Effector CD8-positive, alpha-beta T cell (primary cell): ENCODE measurements around the gene PICK1.

ENCODE experiments used
- DNase-seq: peaks from one replicate; lab custom pipeline; 2025; lab: John Stamatoyannopoulos, UW

Gene PICK1

DNA sequence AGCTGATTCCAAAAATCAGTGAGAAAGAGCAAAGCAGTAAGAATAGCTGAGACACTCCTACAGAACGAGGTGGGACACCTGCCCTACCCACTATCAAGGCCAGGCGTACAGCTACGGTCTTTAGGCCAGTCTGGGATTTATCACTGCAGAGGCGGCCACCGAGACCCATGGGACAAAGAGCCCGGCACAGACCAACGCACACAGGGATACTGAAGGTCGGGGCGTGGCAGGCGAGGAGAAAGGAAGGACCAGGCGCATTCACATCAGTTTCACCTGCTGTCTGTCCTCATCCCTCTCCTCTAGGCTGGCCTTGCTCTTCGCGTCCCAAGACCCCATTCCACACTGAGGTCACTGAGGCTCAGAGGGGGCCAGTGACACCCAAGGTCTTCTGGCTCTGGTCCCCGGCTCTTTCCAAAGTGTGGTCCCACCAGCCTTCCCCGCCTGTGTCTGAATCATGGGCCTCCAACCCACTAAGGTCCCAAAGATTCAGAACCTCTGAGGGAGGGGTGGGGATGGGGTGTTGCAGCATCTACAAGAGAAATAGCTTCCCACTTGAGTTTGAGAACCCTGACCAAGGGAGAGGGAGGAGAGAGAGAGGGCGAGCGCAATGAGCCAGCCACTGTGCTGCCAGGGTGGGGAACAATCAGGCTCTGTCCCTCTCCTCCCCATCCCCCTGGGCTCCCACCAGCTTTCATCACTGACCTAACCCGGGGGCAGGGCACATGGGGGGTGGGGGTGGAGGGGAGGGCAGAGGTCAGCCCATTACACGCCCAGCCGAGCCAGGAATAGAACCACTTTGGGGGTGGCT is 7.2 kb upstream of the PICK1 start:
- DNase-seq = no peak

DNA sequence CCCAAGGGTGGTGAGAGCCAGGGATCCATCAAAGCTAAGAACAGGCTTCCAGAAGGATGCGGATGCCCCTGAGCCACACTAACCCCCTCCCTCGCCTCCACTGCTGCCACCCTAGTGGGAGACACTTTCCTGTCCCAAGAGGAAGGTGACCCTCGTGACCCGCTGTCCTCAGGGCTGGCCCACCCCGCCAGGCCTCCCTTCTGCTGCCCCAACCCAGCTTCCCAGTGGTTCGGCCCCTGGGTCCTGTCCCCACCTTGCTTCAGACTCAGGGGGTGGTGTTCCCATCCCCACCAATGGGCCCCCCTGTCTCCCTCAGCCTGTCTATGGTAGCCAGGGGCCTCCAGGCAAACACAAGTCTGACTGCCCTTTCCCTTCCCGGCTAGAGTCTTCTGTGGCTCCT is 6.5 kb upstream of the PICK1 start:
- no peak for DNase-seq

DNA sequence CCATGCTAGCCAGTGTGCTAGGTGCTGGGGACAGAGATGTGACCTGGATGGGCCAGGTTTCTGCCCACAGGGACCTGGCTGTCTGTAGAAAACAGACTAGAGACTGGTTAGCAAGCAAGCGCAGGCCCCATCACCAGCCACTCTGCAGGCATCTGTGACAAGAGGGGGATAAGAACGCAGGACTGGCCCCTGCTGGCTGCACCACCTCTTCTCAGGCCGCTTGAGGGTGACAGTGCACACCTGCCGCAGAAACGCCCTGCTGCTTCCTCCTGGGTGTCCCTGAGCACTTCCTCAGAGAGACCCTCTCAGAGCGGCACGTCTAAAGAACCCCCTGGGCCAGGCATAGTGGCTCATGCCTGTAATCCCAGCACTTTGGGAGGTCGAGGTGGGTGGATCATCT is 5.9 kb upstream of the PICK1 start:
- DNase-seq = no peak

DNA sequence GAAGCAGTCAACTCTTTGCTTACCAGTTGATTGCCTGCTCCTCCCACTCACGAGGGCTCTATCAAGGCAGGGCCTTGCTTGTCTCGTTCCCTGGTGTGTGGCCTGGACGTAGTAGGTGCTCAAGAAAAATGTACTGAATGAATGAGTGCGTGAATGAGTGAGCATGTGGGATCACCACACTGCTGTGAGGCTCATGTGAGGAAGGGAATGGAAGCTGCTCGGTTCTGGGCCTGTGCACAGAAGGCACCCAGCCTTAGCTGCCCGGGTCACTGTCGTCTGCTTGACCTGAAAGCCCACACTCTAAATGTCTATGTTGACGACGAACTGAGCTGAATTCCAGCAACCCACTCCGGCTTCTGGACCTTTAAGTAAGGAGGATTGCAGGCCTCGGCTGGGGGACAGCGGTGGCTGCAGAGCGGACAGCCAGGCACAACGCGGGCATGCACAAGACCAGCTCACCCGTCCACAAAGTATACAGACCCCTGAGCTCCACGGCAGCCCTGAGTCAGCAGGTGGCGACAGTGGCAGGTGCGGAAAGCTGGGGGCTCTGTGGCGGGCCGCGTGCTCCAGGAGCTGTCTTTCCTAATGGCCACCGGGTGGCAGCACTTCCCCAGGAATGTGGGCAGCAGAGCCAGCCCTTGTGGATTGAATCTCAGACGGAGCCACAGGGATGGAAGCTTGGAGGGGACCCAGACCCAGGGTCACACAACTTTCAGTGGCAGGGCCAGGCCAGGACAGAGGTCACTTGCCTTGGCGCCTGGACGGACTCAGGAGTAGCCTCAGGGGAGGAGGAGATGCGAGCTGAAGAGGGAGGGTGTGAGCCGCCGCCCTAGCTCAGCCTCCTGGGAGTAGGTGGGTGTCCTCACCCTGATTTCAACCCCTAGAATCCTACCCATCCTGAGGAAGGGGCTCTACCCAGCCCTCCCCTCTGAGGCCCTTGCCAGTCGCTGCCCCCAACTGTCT is 5.0 kb upstream of the PICK1 start:
- DNase-seq = peak; percentile 63

DNA sequence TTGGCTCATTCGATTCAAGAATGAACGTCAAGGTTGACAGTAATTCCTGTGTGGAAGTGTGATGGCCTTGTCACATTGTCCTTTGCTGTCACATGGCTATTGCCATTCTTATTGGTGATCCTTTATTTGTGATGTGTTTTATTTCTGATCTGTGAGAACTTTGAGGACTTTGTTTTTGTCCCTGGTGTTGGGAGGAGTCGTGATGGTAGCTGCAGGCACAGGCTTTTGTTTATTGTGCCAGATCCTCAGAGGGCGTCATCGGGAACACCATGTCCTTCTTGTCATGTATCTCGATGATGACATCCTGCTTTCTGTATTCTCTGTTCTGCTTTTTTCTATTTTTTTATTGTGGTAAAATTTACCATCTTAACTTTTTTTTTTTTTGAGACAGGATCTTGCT is 5.6 kb downstream of the PICK1 start:
- no peak for DNase-seq

DNA sequence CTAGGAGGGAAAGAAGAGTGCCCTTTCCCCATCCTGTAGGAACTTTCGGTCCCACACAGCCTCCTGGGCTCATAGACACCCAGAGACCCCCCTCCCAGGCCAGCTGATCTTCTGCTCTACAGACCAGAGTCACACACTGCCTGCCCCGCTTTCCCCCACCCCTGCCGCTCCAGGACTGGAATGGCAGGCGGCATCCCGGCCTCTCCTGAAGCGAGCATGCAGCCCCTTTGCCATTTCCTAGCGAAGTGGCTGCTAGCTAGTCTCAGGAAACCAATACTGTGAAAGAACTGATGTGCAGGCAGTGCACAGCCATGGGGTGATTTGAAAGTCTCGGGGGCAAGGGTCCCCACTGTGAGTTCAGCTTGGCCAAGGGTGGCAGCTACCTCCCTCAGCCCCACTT is 8.3 kb downstream of the PICK1 start:
- DNase-seq = no peak

DNA sequence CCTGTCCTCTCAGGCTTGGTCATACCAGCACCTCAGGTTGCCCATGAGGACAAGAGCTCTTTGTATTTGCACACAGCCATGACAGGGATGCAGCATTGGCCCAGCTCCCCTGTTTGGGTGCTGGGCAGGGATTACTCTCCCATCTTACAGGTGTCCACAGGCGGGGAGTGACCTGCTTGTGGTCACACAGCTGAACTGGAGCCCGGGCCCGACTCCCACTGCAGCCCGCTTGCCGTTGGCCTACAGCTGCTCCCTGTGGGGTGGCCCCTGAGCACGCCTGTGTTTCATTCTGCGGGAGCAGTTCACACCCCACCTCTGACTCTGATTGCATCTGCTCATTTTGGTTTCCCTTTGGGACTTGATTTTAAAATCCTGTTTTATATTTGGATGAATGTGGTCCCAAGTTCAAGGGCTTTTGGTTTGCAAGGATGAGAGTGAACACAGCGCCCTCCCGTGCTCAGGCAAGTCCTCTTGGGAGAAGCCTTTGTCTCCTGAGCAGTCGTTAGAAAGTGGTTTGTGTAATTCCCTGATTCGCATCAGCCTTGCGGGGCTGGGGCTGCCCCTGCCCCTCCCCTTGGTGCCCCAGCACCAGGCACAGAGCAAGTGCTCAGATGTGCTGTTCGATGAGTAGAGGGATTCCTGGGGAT is 9.3 kb downstream of the PICK1 start:
- DNase-seq = no peak

DNA sequence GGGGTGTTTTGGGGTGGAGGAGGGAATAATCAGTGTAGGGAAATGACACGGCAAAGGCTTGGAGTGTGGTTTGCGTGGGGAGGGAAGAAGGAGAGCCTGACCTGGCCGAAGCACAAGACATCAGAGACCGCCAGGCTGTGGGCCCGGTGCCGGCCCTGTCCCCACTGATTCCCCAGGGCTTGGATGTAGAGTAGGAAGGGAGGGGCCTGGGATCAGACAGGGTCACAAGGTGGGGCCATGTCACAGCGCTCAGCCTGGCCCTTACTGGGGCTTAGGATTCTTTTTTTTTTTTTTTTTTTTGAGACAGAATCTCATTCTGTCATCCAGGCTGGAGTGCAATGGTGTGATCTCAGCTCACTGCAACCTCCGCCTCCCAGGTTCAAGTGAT is 9.8 kb downstream of the PICK1 start:
- no peak for DNase-seq

DNA sequence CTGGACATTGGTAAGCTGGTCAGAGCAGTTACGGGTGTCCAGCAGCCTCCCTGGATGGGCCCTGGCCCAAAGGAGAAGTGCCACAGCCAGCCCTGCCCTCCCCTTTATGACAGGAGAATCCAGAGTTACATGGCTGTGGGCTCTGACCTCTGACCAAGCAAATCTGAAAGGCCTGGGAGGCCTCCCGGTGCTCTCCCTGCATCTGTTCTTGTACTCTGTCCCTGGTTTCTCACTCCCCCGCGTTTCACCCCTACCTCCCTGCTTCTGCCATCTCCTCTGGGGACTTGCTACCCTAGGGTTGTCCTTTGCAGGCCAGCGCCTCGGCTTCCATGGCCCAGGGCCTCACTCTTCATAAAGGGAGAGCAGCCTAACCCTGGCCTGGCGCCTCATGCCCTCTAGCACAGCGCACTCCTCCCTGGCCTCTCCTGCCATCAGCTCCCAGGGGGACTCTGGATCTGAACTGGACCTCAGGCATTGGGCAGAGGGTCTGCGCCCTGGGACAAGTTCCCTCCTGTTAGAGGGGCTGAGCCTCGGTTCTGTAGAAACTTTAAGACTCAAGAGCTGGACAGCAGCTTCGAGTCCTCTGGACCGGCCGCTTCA is 10.7 kb downstream of the PICK1 start:
- no peak for DNase-seq

DNA sequence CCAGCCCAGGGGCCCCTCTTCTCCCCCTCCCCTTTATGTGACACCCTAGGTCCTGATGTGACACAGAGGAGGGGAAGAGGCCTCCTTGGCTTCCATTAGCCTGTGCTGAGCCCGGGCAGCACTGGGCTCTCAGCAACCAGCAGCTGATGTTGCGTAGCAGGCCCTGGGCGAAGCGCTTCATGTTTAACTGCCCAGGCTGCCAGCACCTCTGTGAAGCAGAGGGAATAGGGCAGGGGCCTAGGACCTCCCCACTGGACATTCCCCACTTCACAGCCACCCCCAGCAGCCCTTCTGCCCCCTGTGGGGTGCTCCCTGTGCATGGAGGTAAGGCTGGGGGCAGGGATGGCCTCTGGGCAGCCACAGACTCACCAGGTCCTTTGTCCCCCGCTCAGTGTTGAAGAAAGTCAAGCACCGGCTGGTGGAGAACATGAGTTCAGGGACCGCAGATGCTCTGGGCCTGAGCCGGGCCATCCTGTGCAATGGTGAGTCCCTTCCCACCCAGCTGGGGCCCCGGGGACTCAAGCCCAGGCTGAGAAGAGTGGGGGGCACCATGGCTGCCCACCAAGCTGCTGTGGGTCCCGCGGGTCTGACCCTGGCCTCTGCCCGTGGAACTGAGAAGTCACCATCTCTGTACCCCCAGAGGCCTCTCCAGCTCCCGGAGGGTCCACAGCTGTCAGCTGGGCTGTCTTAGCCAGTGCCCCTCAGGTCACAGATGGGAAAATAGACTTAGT is 11.6 kb downstream of the PICK1 start:
- no peak for DNase-seq

DNA sequence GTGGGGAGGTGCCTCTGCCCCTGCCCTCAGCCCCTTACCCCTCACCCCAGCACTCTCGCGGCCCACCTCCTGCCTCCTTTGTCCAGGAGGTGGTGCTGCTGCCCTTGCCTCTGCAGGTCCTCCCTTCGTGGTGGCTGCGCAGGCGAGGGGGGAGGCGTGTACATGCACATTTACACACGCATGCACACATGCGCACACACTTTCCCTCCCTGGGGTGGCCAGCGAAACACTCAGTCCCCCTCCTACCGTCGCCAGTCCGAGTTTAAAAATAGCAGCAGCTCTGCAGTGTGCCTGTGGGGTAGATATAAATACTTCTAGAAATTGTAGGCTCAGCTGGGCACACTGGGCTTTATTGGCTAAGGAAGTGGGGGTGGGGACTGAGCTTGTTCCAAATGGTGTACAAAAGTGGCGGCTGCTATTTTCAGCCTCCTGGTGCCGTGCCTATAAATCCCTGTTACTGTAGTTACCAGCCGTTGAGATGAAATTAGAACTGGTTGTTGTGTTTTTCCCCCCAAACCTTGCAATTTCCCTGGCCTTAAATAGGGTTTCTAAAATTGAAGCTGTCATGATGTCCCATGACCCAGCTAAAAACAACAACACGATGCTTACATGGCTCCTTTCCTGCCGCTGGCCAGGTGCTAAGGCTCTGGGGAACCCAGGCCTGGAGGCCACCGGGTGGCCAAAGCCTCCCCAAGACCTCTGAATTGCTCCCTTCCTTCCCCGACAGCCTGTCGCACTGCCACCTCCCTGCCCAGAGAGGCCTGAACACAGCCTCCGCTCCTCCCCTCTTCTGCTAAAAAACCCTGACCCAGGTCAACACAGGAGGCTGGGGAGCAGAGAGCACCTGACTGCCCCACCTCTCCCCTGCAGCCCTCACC is 12.4 kb downstream of the PICK1 start:
- DNase-seq = no peak

DNA sequence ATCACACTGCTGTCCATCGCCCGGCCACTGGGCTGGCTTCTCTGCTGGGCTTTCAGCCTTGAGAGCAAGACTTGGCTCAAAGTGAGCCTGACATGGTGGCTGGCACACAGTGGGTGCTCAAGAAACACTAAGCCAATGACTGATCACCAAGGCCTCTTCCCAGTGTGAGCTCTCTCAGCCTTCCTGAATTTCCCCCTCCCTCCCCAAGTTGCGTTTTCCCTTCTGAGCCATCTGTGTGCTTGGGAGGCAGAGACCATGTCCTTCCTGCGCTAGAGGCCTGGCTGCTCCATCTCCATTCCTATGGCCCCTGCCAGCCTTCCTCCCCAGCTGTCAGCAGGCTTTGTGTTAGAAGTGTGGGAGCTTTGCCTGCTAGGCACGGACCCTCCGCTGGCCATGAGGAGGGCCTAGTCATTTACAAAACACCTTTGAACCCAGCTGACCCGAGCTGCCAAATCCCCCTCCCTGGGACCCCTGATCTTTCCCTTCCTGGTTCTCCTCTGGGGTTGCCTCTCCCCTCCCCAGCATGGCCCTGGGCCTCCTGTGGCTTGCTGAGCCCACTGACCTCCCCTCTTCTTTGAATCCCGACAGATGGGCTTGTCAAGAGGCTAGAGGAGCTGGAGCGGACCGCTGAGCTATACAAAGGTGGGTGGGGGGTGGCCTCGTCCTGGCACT is 13.2 kb downstream of the PICK1 start:
- DNase-seq = no peak

DNA sequence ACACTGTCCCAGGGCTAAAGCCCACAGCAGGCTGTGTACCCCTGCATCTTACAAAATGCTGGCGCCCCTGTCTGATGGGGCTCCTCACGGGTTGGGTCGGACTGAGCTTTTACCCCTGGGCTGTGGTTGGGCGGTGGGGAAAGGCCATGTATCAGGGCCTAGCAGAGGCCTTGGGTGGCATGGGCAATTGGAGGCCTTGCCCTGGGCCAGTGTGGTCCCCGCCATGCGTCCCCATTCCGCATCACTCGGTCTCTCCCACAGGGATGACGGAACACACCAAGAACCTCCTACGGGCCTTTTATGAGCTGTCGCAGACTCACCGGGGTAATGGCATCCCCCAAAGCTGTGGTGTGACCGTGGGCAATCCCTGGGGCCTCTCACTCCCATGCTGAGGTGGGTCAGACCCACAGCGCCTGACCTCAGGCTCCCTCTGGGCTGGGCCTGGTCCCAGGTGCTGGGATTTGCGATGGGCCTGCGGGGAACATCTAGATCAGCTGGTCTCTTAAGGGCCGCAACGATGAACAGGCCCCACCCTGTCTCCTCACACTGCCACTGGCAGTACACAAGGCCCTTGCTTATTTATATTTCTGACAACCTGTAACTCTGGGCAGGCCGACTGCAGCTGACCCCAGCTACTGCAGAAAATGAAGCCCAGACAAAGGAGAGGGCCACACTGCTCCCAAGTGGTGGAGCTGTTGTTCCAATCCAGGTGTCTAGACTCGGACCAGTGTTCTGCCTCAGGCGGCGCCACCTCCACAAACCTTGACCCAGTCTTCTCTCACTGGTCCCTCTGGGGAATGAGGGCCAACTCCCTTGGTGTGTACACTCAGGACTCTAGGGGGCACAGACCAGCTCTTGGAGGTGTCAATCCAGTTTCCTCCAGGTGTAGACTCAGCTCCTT is 14.5 kb downstream of the PICK1 start:
- no peak for DNase-seq

DNA sequence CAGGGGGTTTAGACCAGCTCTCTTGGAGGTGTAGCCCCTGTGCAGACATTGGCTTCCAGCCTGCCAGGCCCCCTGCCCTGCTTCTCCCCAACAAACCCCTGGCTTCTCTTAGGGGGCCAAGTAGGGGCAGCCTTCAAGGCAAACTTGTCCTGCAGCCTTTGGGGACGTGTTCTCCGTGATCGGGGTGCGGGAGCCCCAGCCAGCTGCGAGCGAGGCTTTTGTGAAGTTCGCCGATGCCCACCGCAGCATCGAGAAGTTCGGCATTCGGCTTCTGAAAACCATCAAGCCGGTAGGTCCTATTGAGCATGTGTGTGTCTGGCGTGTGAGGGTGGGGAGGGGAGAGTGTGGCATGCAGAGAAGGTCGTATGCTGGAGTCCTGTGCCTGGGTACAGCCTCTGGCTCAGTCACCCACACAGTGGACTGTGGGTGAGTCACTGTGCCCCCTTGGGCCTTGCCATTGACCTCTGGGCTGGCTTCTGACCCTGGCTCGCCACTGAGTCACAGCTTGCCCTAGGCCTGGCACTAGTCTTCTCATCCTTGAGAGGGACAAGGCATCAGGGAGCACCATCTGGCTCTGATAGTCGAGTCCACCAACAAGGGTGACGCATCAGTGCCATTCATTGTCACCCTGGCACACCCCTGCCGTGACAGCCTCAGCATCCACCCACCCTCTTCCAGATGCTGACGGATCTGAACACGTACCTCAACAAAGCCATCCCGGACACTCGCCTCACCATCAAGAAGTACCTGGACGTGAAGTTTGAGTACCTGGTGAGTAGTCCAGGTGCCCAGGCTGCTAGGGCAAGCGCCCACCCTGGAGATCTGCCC is 15.3 kb downstream of the PICK1 start:
- DNase-seq = no peak

DNA sequence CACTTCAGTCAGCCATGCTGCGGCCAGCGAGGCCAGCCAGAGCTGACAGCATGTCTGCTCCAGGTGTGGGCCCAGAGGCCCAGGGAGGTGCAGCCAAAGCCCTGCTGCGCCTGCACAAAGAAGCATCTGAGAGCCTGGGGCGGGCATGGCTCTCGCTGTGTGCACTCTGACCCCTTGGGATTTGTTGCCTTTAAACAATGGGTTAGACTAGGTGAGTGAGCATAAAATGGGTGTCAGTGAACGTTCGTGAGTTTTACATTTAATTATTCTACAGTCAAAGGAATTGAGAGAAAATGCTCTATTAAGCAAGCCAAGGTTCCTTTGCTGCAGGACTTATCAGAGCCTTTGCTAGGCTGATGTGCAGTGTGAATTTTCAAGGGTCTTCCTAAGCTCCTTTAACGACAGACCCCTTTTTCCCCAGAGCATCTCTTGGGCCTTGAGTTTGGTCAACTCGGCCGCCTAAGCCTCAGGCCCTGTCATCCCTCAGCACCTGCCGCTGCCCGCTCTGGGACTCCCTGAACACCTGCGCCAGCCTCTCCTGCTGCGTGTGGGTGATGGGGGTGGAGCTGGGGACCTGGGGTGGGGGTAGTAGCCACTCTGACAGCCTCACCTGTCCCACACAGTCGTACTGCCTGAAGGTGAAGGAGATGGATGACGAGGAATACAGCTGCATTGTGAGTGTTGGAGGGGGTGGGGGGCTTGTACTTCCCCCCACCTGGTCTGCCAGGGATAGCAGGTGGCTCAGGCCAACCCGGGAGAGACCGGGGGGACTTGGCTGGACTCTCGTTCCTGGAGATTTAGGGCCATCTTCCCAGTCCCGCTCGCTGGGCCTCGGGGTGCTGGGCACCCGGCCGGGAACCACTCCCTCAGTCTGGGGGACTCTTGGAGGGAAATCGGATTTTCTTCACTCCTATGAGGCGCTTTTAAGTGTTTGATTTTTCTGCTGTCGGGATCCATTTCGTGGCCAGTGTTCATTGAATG is 16.2 kb downstream of the PICK1 start:
- DNase-seq = no peak

DNA sequence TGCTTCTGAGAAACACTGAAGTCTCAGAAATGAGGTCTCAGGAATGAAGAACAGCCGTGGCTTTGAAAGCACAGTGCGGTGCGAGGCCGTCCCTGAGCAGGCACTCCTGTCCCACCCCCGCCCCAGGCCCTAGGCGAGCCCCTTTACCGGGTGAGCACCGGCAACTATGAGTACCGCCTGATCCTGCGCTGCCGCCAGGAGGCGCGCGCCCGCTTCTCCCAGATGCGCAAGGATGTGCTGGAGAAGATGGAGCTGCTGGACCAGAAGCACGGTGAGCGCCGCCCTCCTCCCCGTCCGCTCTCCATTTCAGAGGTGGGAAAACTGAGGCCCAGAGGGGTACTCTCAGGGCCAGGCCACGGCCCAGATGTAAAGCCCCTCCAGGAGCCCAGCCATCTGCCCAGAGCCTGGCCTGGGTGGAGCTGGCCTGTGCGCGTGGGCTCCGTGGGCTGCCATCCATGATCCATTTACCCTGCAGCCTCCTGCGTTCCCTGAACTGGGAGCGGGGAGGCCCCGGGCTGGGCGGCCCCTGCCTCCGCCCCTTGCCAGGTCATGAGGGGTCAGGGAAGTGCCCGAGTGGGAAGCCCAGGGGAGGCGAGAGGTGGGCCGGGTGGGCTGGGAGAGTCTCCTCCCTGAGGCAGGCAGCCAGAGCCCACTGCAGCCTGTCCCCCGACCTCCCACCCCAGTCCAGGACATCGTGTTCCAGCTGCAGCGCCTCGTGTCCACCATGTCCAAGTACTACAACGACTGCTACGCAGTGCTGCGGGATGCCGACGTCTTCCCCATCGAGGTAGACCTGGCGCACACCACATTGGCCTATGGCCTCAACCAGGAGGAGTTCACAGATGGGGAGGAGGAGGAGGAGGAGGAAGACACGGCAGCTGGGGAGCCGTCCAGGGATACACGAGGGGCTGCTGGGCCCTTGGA is 17.2 kb downstream of the PICK1 start:
- no peak for DNase-seq
